NCI-H2081 treated with DMSO at 0.1 percent for 48 hours (cell line): ENCODE measurements around the gene SKAP2.
"Not testable (repeated sequence)": the region's sequence is repeated elsewhere in the genome, so short reads cannot be mapped to it uniquely, and the experiment has no call there.

Experiments used
- DNase-seq: peaks from one replicate; lab custom pipeline; 2025; lab: John Stamatoyannopoulos, UW

The SKAP2 gene

GRCh38 chr7:26857506-26858240 is 6.7 kb downstream of the SKAP2 start:
- DNase-seq, result no peak

GRCh38 chr7:26857170-26857505 is 7.3 kb downstream of the SKAP2 start:
- no peak for DNase-seq

- no peak for DNase-seq
Observed at GRCh38 chr7:26856176-26856985, 8.0 kb downstream of the SKAP2 start.

GRCh38 chr7:26854876-26855855 is 9.2 kb downstream of the SKAP2 start:
- DNase-seq, result no peak

- DNase-seq, result no peak
Observed at GRCh38 chr7:26853788-26854393, 10.5 kb downstream of the SKAP2 start.

- DNase-seq, result no peak
Observed at GRCh38 chr7:26850193-26850651, 14.2 kb downstream of the SKAP2 start.

- DNase-seq, result no peak
Observed at GRCh38 chr7:26843705-26844104, 20.7 kb downstream of the SKAP2 start.

GRCh38 chr7:26842897-26843296 is 21.5 kb downstream of the SKAP2 start:
- DNase-seq, result no peak

GRCh38 chr7:26841003-26841739 is 23.2 kb downstream of the SKAP2 start:
- no peak for DNase-seq

- DNase-seq, result not testable (repeated sequence)
Observed at GRCh38 chr7:26836793-26837192, 27.6 kb downstream of the SKAP2 start.

- DNase-seq, result no peak
Observed at GRCh38 chr7:26815426-26815825, 49.0 kb downstream of the SKAP2 start.

- no peak for DNase-seq
Observed at GRCh38 chr7:26813432-26813831, 51.0 kb downstream of the SKAP2 start.

GRCh38 chr7:26794541-26794940 is 69.8 kb downstream of the SKAP2 start:
- DNase-seq, result no peak

- DNase-seq, result no peak
Observed at GRCh38 chr7:26792576-26792975, 71.8 kb downstream of the SKAP2 start.

- DNase-seq, result no peak
Observed at GRCh38 chr7:26792006-26792405, 72.4 kb downstream of the SKAP2 start.

- DNase-seq, result peak; percentile 84
Observed at GRCh38 chr7:26789481-26790184, 74.8 kb downstream of the SKAP2 start.

GRCh38 chr7:26787701-26788100 is 76.7 kb downstream of the SKAP2 start:
- no peak for DNase-seq

- DNase-seq, result no peak
Observed at GRCh38 chr7:26784118-26784517, 80.3 kb downstream of the SKAP2 start.

GRCh38 chr7:26782501-26782900 is 81.9 kb downstream of the SKAP2 start:
- no peak for DNase-seq

GRCh38 chr7:26779978-26780595 is 84.3 kb downstream of the SKAP2 start:
- no peak for DNase-seq
